ENCODE measurements around the gene DNAJB14. TPM values are rescaled to one million over a fixed set of nuclear protein-coding genes. Genes with fewer than 3 reads are reported as not detected.

The DNAJB14 gene
- total RNA-seq, 1 donor from 2014 or later: 32.1 TPM

DNA sequence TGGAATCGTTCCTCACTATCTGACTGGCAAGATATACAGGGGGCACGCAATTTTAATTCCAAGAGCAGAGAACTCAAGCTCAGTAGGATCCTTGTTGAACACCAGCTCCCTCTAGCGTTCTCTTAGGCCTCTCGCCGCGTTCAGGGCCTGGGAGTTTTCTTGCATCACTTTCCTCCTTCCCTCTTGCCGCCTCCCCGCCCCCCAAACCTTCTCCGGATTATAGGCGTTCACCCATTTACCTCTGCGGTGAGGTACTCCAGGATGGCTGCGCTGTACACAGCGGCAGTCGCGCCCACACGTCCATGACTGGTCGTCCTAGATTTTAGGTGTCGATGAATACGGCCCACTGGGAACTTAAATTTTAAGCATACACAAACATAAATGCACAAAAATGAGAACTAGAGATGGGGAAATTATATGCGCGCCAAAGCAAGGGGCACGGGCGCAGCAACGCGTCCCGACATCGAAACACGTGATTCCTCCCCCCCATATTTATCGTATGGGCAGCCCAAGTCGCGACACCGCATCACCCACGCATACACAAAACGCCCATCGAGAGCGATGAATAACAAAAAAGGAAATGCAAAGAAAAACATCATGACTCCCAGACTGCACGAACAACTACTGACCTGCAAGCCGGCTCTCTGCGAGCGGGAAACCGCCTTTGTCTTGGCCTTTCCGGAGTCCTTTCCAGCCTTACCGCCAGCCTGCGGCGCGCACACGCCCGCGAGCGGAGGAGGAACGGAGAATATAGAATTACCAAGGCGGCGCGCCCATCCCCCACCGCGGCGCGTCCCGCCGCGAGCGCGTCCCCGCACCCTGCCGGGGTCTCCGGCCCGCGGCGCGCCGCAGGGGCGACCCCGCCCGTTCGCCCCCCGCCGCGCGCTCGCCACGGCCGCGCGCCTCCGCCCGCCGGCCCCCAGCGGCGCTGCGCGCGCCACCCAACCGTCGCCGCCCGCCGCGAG is 2.9 kb upstream of the DNAJB14 start:
- FAIRE-seq: peak; percentile 36
- TF ChIP-seq, protein P1, sequence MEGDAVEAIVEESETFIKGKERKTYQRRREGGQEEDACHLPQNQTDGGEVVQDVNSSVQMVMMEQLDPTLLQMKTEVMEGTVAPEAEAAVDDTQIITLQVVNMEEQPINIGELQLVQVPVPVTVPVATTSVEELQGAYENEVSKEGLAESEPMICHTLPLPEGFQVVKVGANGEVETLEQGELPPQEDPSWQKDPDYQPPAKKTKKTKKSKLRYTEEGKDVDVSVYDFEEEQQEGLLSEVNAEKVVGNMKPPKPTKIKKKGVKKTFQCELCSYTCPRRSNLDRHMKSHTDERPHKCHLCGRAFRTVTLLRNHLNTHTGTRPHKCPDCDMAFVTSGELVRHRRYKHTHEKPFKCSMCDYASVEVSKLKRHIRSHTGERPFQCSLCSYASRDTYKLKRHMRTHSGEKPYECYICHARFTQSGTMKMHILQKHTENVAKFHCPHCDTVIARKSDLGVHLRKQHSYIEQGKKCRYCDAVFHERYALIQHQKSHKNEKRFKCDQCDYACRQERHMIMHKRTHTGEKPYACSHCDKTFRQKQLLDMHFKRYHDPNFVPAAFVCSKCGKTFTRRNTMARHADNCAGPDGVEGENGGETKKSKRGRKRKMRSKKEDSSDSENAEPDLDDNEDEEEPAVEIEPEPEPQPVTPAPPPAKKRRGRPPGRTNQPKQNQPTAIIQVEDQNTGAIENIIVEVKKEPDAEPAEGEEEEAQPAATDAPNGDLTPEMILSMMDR (IDR thresholded peaks at IDR 0.05; ENCODE audit: insufficient read depth, low read length, severe bottlenecking): peak; percentile 90
- peak; percentile 90 for DNase-seq (ENCODE audit: low read depth)
- Histone ChIP-seq H3K27me3 (ENCODE audit: control insufficient read depth, insufficient read depth, low read length) (no peaks in the 10 kb centered on the region), H3K4me3 (ENCODE audit: low read depth, low read length) (peak overlapping the region; percentile 71), H3K36me3 (ENCODE audit: control insufficient read depth, insufficient read depth, low read length) (peaks cover 2% of the 10 kb centered on the region)

DNA sequence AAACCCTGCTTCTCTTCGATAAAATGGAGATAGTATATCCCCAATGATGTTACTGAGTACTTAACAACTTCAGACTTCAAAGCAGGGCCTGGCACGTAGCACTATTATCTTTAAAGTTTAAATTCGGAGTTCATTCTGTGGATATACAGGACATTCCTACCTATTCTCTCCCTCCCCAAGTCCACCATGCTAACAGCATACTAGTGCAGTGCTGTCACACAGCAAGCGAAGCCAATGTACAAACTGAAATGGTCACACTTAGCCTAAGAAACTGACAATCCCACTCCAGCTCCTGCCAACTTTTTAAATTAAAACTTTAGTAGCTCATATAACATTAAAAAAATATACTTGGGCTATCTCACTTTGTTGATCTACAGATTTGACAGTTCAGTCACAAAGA is 1.2 kb upstream of the DNAJB14 start:
- no peaks in the 10 kb centered on the region for H3K27me3 ChIP-seq (ENCODE audit: control insufficient read depth, insufficient read depth, low read length)
- FAIRE-seq (no peak), DNase-seq (ENCODE audit: low read depth) (no peak)
- TF ChIP-seq, protein P1 (IDR thresholded peaks at IDR 0.05; ENCODE audit: insufficient read depth, low read length, severe bottlenecking): no peak
- H3K36me3 ChIP-seq (ENCODE audit: control insufficient read depth, insufficient read depth, low read length): peaks cover 2% of the 10 kb centered on the region
- no peak overlapping the region for H3K4me3 ChIP-seq (ENCODE audit: low read depth, low read length)

DNA sequence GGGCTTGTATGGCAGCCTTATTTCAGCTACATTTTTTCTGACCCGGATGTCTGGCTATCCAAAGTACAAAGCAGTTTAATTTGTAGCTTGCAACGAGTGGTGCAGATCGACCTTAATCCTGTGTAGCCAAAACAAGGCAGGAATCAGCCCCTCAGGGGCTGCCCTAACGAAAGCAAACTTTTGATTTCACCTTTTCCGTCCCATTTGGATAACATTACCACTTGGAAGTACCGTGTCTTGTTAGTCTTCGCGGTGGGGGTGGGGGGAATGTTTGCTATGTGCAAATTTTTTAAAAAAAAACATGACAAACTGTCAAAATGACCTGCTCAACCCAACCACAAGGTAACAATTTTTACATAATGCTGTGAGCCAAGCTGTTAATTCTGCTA is 766 bp upstream of the DNAJB14 start:
- Histone ChIP-seq H3K36me3 (ENCODE audit: control insufficient read depth, insufficient read depth, low read length) (peaks cover 2% of the 10 kb centered on the region), H3K27me3 (ENCODE audit: control insufficient read depth, insufficient read depth, low read length) (no peaks in the 10 kb centered on the region), H3K4me3 (ENCODE audit: low read depth, low read length) (peak overlapping the region; percentile 91)
- DNase-seq (ENCODE audit: low read depth) (no peak), FAIRE-seq (no peak)
- TF ChIP-seq, protein P1 (IDR thresholded peaks at IDR 0.05; ENCODE audit: insufficient read depth, low read length, severe bottlenecking): no peak

DNA sequence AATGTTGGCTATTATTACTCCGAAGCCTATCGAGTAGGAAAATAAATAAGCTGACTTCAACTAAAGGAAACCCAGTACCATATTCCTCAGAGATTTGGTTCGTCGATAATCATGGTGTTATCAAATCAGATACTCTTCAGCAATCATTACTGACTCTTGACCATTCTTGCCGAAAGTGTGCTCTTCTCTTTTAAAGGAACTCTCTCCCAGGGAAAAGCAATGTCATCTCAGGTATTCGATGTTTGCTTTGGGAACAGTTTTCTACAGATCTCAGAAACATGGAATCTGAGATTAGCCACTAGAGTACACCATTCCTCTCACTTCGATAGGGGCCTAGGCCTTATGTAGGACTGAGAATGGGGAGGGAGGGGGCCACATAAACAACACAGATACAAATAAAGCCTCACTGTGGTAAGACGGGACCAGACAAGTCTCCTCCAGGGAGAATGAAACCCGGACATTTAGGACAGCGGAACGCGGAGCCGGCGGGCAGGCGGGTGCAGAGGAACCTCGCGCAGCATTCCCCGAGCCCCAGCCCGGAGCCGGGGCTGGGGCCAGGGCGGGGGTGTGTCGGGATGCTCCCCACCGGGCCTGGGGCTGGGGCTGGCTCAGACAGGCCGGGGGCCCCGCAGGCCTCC is 581 bp downstream of the DNAJB14 start:
- Histone ChIP-seq H3K4me3 (ENCODE audit: low read depth, low read length) (peak overlapping the region; percentile 91), H3K27me3 (ENCODE audit: control insufficient read depth, insufficient read depth, low read length) (no peaks in the 10 kb centered on the region), H3K36me3 (ENCODE audit: control insufficient read depth, insufficient read depth, low read length) (peaks cover 2% of the 10 kb centered on the region)
- FAIRE-seq (no peak), DNase-seq (ENCODE audit: low read depth) (no peak)
- TF ChIP-seq, protein P1 (IDR thresholded peaks at IDR 0.05; ENCODE audit: insufficient read depth, low read length, severe bottlenecking): no peak

DNA sequence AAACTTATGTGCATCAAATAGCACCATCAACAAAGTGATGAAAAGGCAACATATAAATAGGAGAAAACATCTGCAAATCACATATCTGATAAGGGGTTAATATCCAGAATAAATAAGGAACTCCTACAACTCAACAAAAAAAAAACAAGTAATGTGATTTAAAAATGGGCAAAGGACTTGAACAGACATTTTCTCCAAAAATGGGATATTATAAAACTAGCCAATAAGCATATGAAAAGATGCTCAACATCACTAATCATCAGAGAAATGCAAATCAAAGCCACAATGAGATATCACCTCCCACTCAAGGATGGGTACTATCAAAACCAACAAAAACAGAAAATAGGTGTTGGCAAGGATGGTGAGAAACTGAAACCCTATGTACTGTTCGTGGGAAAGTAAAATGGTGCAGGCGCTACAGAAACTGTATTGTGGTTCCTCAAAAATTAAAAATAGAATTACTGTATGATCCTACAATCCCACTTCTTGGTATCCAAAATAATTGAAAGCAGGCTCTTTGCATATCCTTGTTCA is 2.4 kb downstream of the DNAJB14 start:
- no peak for FAIRE-seq
- Histone ChIP-seq H3K36me3 (ENCODE audit: control insufficient read depth, insufficient read depth, low read length) (peaks cover 2% of the 10 kb centered on the region), H3K4me3 (ENCODE audit: low read depth, low read length) (no peak overlapping the region), H3K27me3 (ENCODE audit: control insufficient read depth, insufficient read depth, low read length) (no peaks in the 10 kb centered on the region)
- TF ChIP-seq, protein P1 (IDR thresholded peaks at IDR 0.05; ENCODE audit: insufficient read depth, low read length, severe bottlenecking): no peak
- no peak for DNase-seq (ENCODE audit: low read depth)

Measured in bronchial epithelial cell (primary cell).